Transverse colon (tissue), 4 donors: Measurements from ENCODE around the gene RCE1.

Source experiments
- POLR2A ChIP-seq: fragments of 450-650 bp; IDR thresholded peaks from one replicate; pipeline ENCODE4 v1.6.1; 2016; ENCODE audit warnings: antibody characterized with exemption, mild to moderate bottlenecking, moderate library complexity
- POLR2AphosphoS5 ChIP-seq, 3 donors: sonication (generic); formaldehyde crosslinking; IDR thresholded peaks; one replicate each; pipeline ENCODE4 v1.6.1; 2016; ENCODE audit warnings: antibody characterized with exemption in 3 of 3
- TF ChIP-seq, protein P1 (sequence below), 5 experiments: fragments of 200-600 bp in 3 of 5; fragments of 450-650 bp in 2 of 5; sonication (generic) in 3 of 5; IDR thresholded peaks; 1 replicate in 2 of 5; 2 replicates in 3 of 5; pipeline ENCODE4 v1.5.1; 2016 to 2017; ENCODE audit warnings: antibody characterized with exemption in 5 of 5, inconsistent platforms in 3 of 5, mild to moderate bottlenecking in 2 of 5, moderate library complexity in 1 of 5

DNA sequence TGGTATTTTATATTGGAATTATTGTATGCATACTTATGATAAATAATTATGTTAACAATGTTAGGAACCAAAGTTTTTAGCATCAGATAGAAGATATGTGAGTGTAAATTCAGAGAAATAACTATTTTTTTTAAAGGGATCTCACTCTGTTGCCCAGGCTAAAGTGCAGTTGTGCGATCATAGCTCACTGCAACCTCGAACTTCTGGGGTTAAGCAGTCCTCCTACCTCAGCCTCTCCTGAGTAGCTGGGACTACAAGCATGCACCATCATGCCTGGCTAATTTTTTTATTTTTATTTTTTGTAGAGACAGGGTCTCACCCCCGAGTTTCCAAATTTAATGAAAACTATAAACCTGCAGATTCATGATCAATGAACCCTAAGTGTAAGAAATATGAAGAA is 33.6 kb upstream of the RCE1 start:
- TF ChIP-seq, protein P1, sequence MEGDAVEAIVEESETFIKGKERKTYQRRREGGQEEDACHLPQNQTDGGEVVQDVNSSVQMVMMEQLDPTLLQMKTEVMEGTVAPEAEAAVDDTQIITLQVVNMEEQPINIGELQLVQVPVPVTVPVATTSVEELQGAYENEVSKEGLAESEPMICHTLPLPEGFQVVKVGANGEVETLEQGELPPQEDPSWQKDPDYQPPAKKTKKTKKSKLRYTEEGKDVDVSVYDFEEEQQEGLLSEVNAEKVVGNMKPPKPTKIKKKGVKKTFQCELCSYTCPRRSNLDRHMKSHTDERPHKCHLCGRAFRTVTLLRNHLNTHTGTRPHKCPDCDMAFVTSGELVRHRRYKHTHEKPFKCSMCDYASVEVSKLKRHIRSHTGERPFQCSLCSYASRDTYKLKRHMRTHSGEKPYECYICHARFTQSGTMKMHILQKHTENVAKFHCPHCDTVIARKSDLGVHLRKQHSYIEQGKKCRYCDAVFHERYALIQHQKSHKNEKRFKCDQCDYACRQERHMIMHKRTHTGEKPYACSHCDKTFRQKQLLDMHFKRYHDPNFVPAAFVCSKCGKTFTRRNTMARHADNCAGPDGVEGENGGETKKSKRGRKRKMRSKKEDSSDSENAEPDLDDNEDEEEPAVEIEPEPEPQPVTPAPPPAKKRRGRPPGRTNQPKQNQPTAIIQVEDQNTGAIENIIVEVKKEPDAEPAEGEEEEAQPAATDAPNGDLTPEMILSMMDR (IDR thresholded peaks at IDR 0.05), result no peak
- no peak for TF ChIP-seq POLR2A
- no peak for TF ChIP-seq POLR2AphosphoS5 (IDR thresholded peaks at IDR 0.05)
